Gastrocnemius medialis (tissue), 4 donors: ENCODE data around the gene IL21R. TPM values are rescaled to one million over a fixed set of nuclear protein-coding genes. Genes with fewer than 3 reads are reported as not detected.

ENCODE experiments used
- ATAC-seq, 2 donors: fragments of 150-250 bp; one replicate each; pipeline ENCODE4 v1.9.1; 2016
- DNase-seq, 2 donors: peaks; one replicate each; pipeline ENCODE4 v3.0.0-alpha.2; 2019
- H3K27ac ChIP-seq, 4 donors: fragments of 200-600 bp; sonication (generic); 1 replicate in 1 of 4; 2 replicates in 3 of 4; pipeline ENCODE4 v1.5.1; 2016 to 2018; ENCODE audit warnings: mild to moderate bottlenecking in 2 of 4, moderate library complexity in 1 of 4
- H3K27me3 ChIP-seq, 3 donors: fragments of 200-600 bp; sonication (generic) in 2 of 3; 1 replicate in 1 of 3; 2 replicates in 2 of 3; pipeline versions ENCODE4 v1.5.1 to v1.6.0; 2016 to 2019; ENCODE audit warnings: mild to moderate bottlenecking in 1 of 3, moderate library complexity in 1 of 3
- H3K36me3 ChIP-seq, 2 donors: fragments of 200-600 bp; sonication (generic) in 1 of 2; one replicate each; pipeline ENCODE4 v1.5.1; 2017 to 2018
- H3K4me1 ChIP-seq, 2 donors: fragments of 200-600 bp; sonication (generic) in 1 of 2; one replicate each; pipeline ENCODE4 v1.5.1; 2016 to 2017; ENCODE audit warnings: mild to moderate bottlenecking in 2 of 2
- H3K4me3 ChIP-seq, 4 donors: fragments of 200-600 bp; sonication (generic) in 3 of 4; 1 replicate in 1 of 4; 2 replicates in 3 of 4; pipeline ENCODE4 v1.5.1; 2016 to 2019; ENCODE audit warnings: mild to moderate bottlenecking in 2 of 4
- H3K9me3 ChIP-seq, 3 donors: fragments of 200-600 bp; sonication (generic) in 2 of 3; 1 replicate in 1 of 3; 2 replicates in 2 of 3; pipeline ENCODE4 v1.5.1; 2016 to 2019
- POLR2A ChIP-seq, 2 donors: fragments of 450-650 bp; IDR thresholded peaks; one replicate each; pipeline ENCODE4 v1.6.1; 2017; ENCODE audit warnings: antibody characterized with exemption in 2 of 2, mild to moderate bottlenecking in 2 of 2, moderate library complexity in 2 of 2
- in situ Hi-C, 4 donors: fragments of 200-750 bp; cut with MboI; loops; one replicate each; pipeline versions ENCODE4 v1.15.0 to v1.8.0; 2017; ENCODE audit warnings: low sequenced_read_pairs in 4 of 4
- intact Hi-C: fragments of 100-400 bp; cut with DNase I; formaldehyde crosslinking; loops from one replicate; pipeline ENCODE4 v1.15.1; 2023; ENCODE audit warnings: low total_unique reads
- total RNA-seq, 4 donors: library from RNA; depleted of rRNA; stranded (reverse); fragments of >200 nt; gene quantifications; one replicate each; pipeline versions ENCODE4 v1.1.0 to v1.2.3, GENCODE V29; 2016
- TF ChIP-seq, protein P1 (sequence below), 5 experiments: fragments of 450-650 bp in 3 of 5; fragments of 200-600 bp in 2 of 5; sonication (generic) in 2 of 5; IDR thresholded peaks in 4 of 5; conservative IDR thresholded peaks in 1 of 5; 1 replicate in 4 of 5; 2 replicates in 1 of 5; pipeline ENCODE4 v1.5.1; 2016 to 2019; ENCODE audit warnings: antibody characterized with exemption in 5 of 5, mild to moderate bottlenecking in 3 of 5, moderate library complexity in 3 of 5

The IL21R gene
- total RNA-seq, 4 donors from 2014 or later, result 0.15 TPM; not detected in 3

DNA sequence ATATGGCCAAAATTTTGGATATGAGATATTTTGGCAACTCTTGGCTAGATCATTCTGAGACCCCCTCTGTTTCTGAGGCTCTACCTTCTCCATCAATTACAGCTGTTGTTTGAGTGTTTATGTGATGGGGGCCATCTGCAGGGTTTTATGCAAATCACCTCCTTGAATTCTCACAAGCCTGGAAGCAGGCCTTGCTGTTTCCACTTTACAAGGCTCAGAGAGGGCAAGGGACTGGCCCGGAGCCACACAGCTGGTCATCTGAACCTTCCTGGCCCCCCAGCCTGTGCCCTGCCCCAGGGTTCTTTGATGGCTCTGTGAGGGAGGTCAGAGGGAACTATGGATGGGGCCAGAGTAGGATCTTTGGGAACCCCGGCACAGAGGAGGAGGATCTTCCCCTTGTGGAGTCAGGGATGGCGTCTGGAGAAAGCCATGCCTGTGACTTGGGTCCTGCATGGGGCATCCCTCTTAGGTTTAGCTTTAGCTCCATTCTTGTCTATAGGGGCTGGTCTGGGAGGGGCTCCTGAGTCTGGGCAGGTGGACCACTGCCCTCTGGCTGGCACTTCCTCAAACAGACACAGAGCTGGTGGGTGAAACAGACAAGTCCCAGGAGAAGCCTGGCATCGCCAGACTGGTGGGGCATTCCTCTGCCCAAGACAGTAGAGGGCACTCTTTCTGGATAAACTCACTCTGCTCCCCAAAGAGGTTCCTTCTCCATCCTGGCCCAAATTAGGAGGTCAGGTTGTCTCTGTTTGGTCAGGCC lies 26.2 kb downstream of the IL21R start:
- in situ Hi-C loops, result no loop called here
- Histone ChIP-seq H3K9me3 (no peaks in the 10 kb centered on the region), H3K27me3 (peaks cover 0 to 7% (median 0%) of the 10 kb centered on the region in 3 donors), H3K27ac (no peak overlapping the region), H3K4me3 (no peak overlapping the region), H3K36me3 (no peaks in the 10 kb centered on the region), H3K4me1 (no peaks in the 10 kb centered on the region)
- intact Hi-C loops, result no loop called here
- ATAC-seq, result no peak
- no peak for TF ChIP-seq POLR2A (IDR thresholded peaks at IDR 0.05)
- TF ChIP-seq, protein P1, sequence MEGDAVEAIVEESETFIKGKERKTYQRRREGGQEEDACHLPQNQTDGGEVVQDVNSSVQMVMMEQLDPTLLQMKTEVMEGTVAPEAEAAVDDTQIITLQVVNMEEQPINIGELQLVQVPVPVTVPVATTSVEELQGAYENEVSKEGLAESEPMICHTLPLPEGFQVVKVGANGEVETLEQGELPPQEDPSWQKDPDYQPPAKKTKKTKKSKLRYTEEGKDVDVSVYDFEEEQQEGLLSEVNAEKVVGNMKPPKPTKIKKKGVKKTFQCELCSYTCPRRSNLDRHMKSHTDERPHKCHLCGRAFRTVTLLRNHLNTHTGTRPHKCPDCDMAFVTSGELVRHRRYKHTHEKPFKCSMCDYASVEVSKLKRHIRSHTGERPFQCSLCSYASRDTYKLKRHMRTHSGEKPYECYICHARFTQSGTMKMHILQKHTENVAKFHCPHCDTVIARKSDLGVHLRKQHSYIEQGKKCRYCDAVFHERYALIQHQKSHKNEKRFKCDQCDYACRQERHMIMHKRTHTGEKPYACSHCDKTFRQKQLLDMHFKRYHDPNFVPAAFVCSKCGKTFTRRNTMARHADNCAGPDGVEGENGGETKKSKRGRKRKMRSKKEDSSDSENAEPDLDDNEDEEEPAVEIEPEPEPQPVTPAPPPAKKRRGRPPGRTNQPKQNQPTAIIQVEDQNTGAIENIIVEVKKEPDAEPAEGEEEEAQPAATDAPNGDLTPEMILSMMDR (IDR thresholded peaks at IDR 0.05 in 4 of 5, conservative IDR thresholded peaks at IDR 0.05 in 1 of 5), result no peak
- DNase-seq, result no peak

DNA sequence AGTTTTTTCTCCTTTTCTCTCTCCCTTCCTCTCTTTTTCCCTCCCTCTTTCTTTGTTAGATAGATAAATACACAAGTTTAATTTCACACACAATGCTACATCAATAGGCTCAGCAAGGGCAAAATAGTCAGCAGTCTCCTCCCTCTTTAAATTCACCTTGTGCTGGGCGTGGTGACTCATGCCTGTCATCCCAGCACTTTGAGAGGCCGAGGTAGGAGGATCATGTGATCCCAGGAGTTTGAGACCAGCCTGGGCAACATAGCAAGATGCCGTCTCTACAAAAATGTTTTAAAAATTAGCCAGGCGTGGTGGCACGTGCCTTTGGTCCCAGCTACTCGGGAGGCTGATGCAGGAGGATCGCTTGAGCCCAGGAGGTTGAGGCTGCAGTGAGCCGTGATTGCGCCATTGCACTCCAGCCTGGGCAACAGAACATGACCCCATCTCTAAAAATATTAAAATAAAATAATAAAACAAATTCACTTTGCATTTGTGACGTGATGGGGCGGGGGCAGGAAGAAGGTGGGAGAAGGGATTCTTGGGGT lies 27.4 kb downstream of the IL21R start:
- Histone ChIP-seq H3K27me3 (peaks cover 0 to 7% (median 0%) of the 10 kb centered on the region in 3 donors), H3K4me1 (no peaks in the 10 kb centered on the region), H3K36me3 (no peaks in the 10 kb centered on the region), H3K27ac (no peak overlapping the region), H3K4me3 (no peak overlapping the region), H3K9me3 (no peaks in the 10 kb centered on the region)
- in situ Hi-C loops, result no loop called here
- ATAC-seq, result no peak
- no peak for TF ChIP-seq POLR2A (IDR thresholded peaks at IDR 0.05)
- TF ChIP-seq, protein P1 (IDR thresholded peaks at IDR 0.05 in 4 of 5, conservative IDR thresholded peaks at IDR 0.05 in 1 of 5), result no peak
- intact Hi-C loops, result no loop called here
- no peak for DNase-seq

DNA sequence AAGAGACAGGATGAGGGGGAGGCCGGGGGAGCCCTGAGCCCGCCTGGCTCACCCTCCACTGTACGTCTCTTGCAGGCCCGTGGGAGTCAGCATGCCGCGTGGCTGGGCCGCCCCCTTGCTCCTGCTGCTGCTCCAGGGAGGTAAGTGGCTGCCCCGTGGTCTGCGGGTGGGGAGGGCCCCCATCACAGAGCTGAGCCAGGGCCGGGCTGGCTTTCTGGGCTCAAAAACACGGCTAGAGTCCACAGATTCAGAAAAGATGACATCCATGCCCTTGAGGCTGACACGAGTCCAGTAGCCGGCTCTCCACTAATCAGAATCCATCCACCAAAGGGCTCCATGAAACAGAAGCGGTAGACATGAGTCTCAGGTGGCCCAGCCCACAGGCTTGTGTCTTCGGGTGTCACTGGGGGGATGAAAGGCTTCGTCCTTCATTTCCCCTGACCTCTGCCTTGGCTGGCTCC lies 28.0 kb downstream of the IL21R start:
- in situ Hi-C loops (no loop called here), intact Hi-C loops (no loop called here)
- no peaks in the 10 kb centered on the region for H3K36me3 ChIP-seq
- no peak overlapping the region for H3K4me3 ChIP-seq
- no peaks in the 10 kb centered on the region for H3K9me3 ChIP-seq
- ATAC-seq, result no peak
- H3K4me1 ChIP-seq, result no peaks in the 10 kb centered on the region
- H3K27me3 ChIP-seq, result peaks cover 0 to 7% (median 0%) of the 10 kb centered on the region in 3 donors
- H3K27ac ChIP-seq, result no peak overlapping the region
- TF ChIP-seq, protein P1 (IDR thresholded peaks at IDR 0.05 in 4 of 5, conservative IDR thresholded peaks at IDR 0.05 in 1 of 5), result no peak
- no peak for TF ChIP-seq POLR2A (IDR thresholded peaks at IDR 0.05)
- no peak for DNase-seq

DNA sequence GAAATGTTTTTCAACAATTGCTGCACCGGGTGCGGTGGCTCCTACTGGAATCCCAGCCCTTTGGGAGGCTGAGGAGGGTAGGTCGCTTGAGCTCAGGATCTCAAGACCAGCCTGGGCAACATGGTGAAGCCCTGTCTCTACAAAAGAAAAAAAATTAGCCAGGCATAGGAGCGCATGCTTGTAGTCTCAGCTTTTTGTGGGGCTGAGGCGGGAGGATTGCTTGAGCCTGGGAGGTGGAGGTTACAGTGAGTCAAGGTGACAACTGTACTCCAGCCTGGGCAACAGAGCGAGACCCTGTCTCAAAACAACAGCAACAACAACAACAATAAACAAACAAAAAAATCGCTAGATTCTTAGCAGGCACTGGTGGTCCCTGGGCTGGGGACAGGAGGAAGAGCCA lies 28.5 kb downstream of the IL21R start:
- no peaks in the 10 kb centered on the region for H3K4me1 ChIP-seq
- intact Hi-C loops (no loop called here), in situ Hi-C loops (no loop called here)
- H3K9me3 ChIP-seq, result no peaks in the 10 kb centered on the region
- H3K36me3 ChIP-seq, result no peaks in the 10 kb centered on the region
- DNase-seq (no peak), ATAC-seq (no peak)
- H3K4me3 ChIP-seq, result no peak overlapping the region
- TF ChIP-seq POLR2A (IDR thresholded peaks at IDR 0.05), result no peak
- H3K27me3 ChIP-seq, result peaks cover 0 to 7% (median 0%) of the 10 kb centered on the region in 3 donors
- no peak overlapping the region for H3K27ac ChIP-seq

DNA sequence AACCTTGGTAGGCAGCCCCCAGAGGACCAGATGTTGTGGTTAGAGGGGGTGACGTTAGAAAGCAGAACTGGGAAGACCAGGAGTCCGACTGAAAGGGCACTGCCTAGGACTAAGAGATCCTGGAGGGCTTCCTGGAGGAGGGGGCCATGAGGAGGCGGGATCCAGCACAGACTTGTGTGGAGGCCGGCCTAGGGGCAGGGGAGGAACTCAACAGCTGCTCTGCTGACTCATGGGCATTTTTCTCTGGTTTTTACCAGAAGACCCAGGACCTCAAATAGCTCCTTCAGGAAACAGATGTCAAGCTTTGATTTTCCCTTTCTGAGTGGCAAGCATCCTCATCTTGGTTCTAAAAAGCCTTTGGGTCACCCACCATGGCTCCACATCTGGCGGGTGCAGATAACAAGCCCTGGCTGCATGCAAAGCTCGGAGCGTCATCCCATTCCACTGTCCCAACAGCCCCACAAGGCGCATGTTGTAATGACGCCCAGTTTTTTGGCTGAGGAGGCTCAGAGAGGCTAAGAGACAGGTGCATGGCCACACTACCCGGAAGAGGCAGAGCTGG lies 29.0 kb downstream of the IL21R start:
- Histone ChIP-seq H3K4me1 (no peaks in the 10 kb centered on the region), H3K4me3 (no peak overlapping the region), H3K27me3 (peaks cover 0 to 7% (median 0%) of the 10 kb centered on the region in 3 donors), H3K9me3 (no peaks in the 10 kb centered on the region), H3K36me3 (no peaks in the 10 kb centered on the region), H3K27ac (no peak overlapping the region)
- in situ Hi-C loops (no loop called here), intact Hi-C loops (no loop called here)
- DNase-seq (no peak), ATAC-seq (no peak)
- TF ChIP-seq, protein P1 (IDR thresholded peaks at IDR 0.05 in 4 of 5, conservative IDR thresholded peaks at IDR 0.05 in 1 of 5), result no peak
- TF ChIP-seq POLR2A (IDR thresholded peaks at IDR 0.05), result no peak
